PC-3 (cell line): ENCODE data around the gene LIG1. TPM values are rescaled to one million over a fixed set of nuclear protein-coding genes. Genes with fewer than 3 reads are reported as not detected.

Source experiments
- ATAC-seq: fragments of 200-7000 bp; cut with Tn5 transposase; 2 replicates; pipeline ENCODE4 v1.9.1; 2020; ENCODE audit warnings: mild to moderate bottlenecking, moderate library complexity
- BruUV-seq: library from RNA; stranded (reverse); fragments of 400-500 nt; replicated peaks from 2 replicates; lab custom pipeline; 2021; lab: Mats Ljungman, UMichigan
- CTCF ChIA-PET: fragments of 300-600 bp; sonication (Branson Sonifier 250); formaldehyde crosslinking; loops from one replicate; lab custom pipeline; 2022; ENCODE audit warnings: antibody characterized with exemption; lab: Charles Lee
- POLR2A ChIA-PET: fragments of 300-600 bp; sonication (Branson Sonifier 250); formaldehyde crosslinking; loops from one replicate; lab custom pipeline; 2022; ENCODE audit warnings: antibody characterized with exemption; ENCODE audit not compliant: unreplicated experiment; lab: Charles Lee
- DNase-seq: peaks from one replicate; pipeline ENCODE4 v3.0.0-alpha.2; 2015
- H2AFZ ChIP-seq: fragments of 300-600 bp; sonication (generic); 2 replicates; pipeline ENCODE4 v1.6.0; 2016; ENCODE audit warnings: antibody characterized with exemption, low read length
- H3F3A ChIP-seq: fragments of 300-600 bp; sonication (generic); one replicate; pipeline ENCODE4 v1.6.0; 2017; ENCODE audit warnings: antibody characterized with exemption, low read length, control low read depth, mild to moderate bottlenecking; ENCODE audit not compliant: unreplicated experiment
- H3K27ac ChIP-seq: fragments of 300-600 bp; sonication (generic); 2 replicates; pipeline ENCODE4 v1.5.1; 2016; ENCODE audit warnings: mild to moderate bottlenecking, low read length
- H3K27me3 ChIP-seq: fragments of 300-600 bp; sonication (generic); 2 replicates; pipeline ENCODE4 v1.6.1; 2016; ENCODE audit warnings: low read length, mixed read lengths
- H3K36me3 ChIP-seq: fragments of 300-600 bp; sonication (generic); 2 replicates; pipeline ENCODE4 v1.6.1; 2016; ENCODE audit warnings: low read depth, mixed run types, low read length, mixed read lengths
- H3K4me1 ChIP-seq: fragments of 300-600 bp; sonication (generic); 2 replicates; pipeline ENCODE4 v1.5.1; 2016; ENCODE audit warnings: low read length; ENCODE audit not compliant: insufficient read depth
- H3K4me2 ChIP-seq: fragments of 300-600 bp; sonication (generic); 2 replicates; pipeline ENCODE4 v1.6.0; 2016; ENCODE audit warnings: low read length
- H3K4me3 ChIP-seq: fragments of 300-600 bp; sonication (generic); 2 replicates; pipeline ENCODE4 v1.5.1; 2016; ENCODE audit warnings: mild to moderate bottlenecking, low read length, mixed read lengths
- H3K79me2 ChIP-seq: fragments of 300-600 bp; sonication (generic); 2 replicates; pipeline ENCODE4 v1.6.1; 2017; ENCODE audit warnings: low read length, mixed read lengths
- H3K9ac ChIP-seq: fragments of 300-600 bp; sonication (generic); 2 replicates; pipeline ENCODE4 v1.6.0; 2016; ENCODE audit warnings: mild to moderate bottlenecking, low read length
- H3K9me2 ChIP-seq: fragments of 300-600 bp; sonication (generic); replicated peaks from 2 replicates; pipeline ENCODE4 v1.6.1; 2016; ENCODE audit warnings: mixed run types, low read length, mixed read lengths
- H3K9me3 ChIP-seq: fragments of 300-600 bp; sonication (generic); 2 replicates; pipeline ENCODE4 v1.6.1; 2016; ENCODE audit warnings: low read length, mixed read lengths
- H4K20me1 ChIP-seq: fragments of 300-600 bp; sonication (generic); 2 replicates; pipeline ENCODE4 v1.6.1; 2016; ENCODE audit warnings: low read length, mixed read lengths
- EZH2 ChIP-seq: fragments of 300-600 bp; sonication (generic); IDR thresholded peaks from one replicate; pipeline ENCODE4 v1.6.1; 2017; ENCODE audit warnings: antibody characterized with exemption, mild to moderate bottlenecking, low read length; ENCODE audit not compliant: unreplicated experiment
- EZH2phosphoT487 ChIP-seq: fragments of 300-600 bp; sonication (generic); IDR thresholded peaks from 2 replicates; pipeline ENCODE4 v1.6.1; 2018; ENCODE audit warnings: mild to moderate bottlenecking, antibody characterized with exemption, low read length, borderline replicate concordance
- intact Hi-C: fragments of 100-400 bp; cut with micrococcal nuclease; formaldehyde crosslinking; loops from 2 replicates; pipeline ENCODE4 v1.9.0; 2023
- total RNA-seq: library from RNA; depleted of rRNA; stranded (reverse); fragments of >200 nt; gene quantifications from 2 replicates; pipeline ENCODE4 v1.2.3, GENCODE V29; 2014
- TF ChIP-seq, protein P1 (sequence below): fragments of 300-600 bp; sonication (generic); conservative IDR thresholded peaks from 2 replicates; pipeline ENCODE4 v1.5.1; 2017; ENCODE audit warnings: antibody characterized with exemption, low read depth, mild to moderate bottlenecking, low read length

The LIG1 gene
- total RNA-seq, 1 experiment from 2014 or later, result 67.5 TPM

DNA sequence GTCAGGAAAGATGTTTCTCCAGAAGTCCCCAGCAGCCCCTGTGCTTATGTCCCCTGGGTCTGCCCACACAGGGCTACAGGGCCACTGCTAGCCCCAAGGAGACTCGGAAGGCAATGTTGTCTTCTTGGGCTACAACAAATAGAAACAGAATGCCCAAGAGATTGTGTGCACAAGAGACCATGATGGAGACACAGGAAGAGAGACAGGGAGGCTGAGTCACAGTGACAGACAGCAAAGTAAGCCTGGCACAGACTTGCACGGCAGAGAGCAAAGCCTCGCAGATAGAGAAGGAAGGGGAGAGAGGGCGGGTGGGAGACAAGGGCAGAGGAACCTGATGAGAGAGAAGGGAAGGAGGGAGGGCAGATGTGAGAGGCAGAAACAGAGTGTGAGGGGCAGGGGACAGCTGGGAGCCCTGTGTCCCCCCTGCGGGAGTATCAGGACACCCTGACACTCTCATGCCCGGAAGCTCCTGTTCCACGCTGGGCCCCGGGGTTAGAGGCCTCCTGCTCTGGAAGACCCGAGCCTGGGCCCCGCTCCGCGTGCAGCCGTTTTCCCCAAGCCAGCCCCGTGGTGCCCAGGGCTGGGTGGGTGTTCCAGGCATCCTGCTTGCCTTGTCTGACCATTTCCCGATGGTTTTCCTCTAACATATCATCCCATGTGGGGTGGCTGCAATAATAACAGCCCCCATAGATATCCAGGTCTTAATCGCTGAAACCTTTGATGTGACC, 56.8 kb downstream of the LIG1 start:
- ChIA-PET CTCF (no interaction called here), POLR2A (no interaction called here)
- Histone ChIP-seq H2AFZ (no peak overlapping the region), H3K36me3 (no peaks in the 10 kb centered on the region), H3K27ac (no peak overlapping the region), H3K9me2 (no peaks in the 10 kb centered on the region), H3K4me2 (no peak overlapping the region), H3K9me3 (no peaks in the 10 kb centered on the region), H3K79me2 (no peaks in the 10 kb centered on the region), H3K4me1 (0 out of 2 replicates have a peak, but pooled peaks cover 4% of the 10 kb centered on the region), H3K27me3 (no peaks in the 10 kb centered on the region), H3K9ac (no peak overlapping the region), H3K4me3 (no peak overlapping the region), H3F3A (peaks cover 4% of the 10 kb centered on the region), H4K20me1 (no peaks in the 10 kb centered on the region)
- ATAC-seq (no peak), DNase-seq (no peak)
- TF ChIP-seq EZH2 (no peak), EZH2phosphoT487 (no peak)
- TF ChIP-seq, protein P1, sequence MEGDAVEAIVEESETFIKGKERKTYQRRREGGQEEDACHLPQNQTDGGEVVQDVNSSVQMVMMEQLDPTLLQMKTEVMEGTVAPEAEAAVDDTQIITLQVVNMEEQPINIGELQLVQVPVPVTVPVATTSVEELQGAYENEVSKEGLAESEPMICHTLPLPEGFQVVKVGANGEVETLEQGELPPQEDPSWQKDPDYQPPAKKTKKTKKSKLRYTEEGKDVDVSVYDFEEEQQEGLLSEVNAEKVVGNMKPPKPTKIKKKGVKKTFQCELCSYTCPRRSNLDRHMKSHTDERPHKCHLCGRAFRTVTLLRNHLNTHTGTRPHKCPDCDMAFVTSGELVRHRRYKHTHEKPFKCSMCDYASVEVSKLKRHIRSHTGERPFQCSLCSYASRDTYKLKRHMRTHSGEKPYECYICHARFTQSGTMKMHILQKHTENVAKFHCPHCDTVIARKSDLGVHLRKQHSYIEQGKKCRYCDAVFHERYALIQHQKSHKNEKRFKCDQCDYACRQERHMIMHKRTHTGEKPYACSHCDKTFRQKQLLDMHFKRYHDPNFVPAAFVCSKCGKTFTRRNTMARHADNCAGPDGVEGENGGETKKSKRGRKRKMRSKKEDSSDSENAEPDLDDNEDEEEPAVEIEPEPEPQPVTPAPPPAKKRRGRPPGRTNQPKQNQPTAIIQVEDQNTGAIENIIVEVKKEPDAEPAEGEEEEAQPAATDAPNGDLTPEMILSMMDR, result no peak
- BruUV-seq, result no TSS peak
- intact Hi-C loops, result no loop called here

DNA sequence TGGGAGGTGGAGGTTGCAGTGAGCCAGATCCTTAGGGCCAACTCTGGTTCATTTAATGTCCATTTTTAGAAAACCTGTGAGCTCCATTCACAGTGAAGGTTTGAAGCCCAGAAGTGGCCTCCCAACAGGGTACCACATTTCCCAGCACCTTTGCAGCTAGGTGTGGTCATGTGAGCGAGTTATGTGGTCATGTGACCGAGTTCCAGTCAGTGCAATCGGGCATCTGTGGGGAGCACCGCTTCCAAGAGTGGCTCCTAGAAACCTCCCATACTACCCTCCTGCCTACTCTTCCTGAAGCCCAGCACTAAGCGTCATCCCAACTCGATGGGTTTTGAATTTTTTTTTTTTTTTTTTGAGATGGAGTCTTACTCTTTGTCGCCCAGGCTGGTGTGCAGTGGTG, 58.9 kb downstream of the LIG1 start:
- Histone ChIP-seq H4K20me1 (no peaks in the 10 kb centered on the region), H3K4me2 (peak overlapping the region; percentile 92; the same call in 1 of the 2 replicates), H3K27ac (no peak overlapping the region), H3K79me2 (no peaks in the 10 kb centered on the region), H3K9ac (no peak overlapping the region), H3K9me2 (no peaks in the 10 kb centered on the region), H3K36me3 (no peaks in the 10 kb centered on the region), H3K9me3 (no peaks in the 10 kb centered on the region), H3K27me3 (no peaks in the 10 kb centered on the region), H2AFZ (no peak overlapping the region), H3F3A (peaks cover 4% of the 10 kb centered on the region), H3K4me3 (no peak overlapping the region), H3K4me1 (0 out of 2 replicates have a peak, but pooled peaks cover 4% of the 10 kb centered on the region)
- CTCF ChIA-PET, result no interaction called here
- intact Hi-C loops, result no loop called here
- DNase-seq (no peak), ATAC-seq (no peak)
- POLR2A ChIA-PET, result no interaction called here
- BruUV-seq, result no TSS peak
- TF ChIP-seq, protein P1, result no peak
- TF ChIP-seq EZH2phosphoT487, result no peak
- no peak for TF ChIP-seq EZH2
